Muscle layer of duodenum (tissue), 2 donors: ENCODE data around the gene C4orf50.

Experiments
- H3K27ac ChIP-seq: one replicate; pipeline ENCODE4 v1.7.0; 2013; ENCODE audit warnings: mild to moderate bottlenecking, low read length
- H3K27me3 ChIP-seq: one replicate; pipeline ENCODE4 v1.7.0; 2013; ENCODE audit warnings: low read depth, mild to moderate bottlenecking, control low read depth, low read length
- H3K36me3 ChIP-seq, 2 donors: one replicate each; pipeline ENCODE4 v1.7.0; 2013; ENCODE audit warnings: low read length in 2 of 2, control low read depth in 1 of 2, mild to moderate bottlenecking in 1 of 2; ENCODE audit not compliant: insufficient read depth in 2 of 2, control insufficient read depth in 1 of 2
- H3K4me1 ChIP-seq, 2 donors: one replicate each; pipeline ENCODE4 v1.7.0; 2013; ENCODE audit warnings: low read length in 2 of 2, mild to moderate bottlenecking in 2 of 2, control low read depth in 1 of 2, moderate library complexity in 1 of 2; ENCODE audit not compliant: insufficient read depth in 2 of 2, control insufficient read depth in 1 of 2
- H3K4me3 ChIP-seq, 2 donors: one replicate each; pipeline ENCODE4 v1.7.0; 2013; ENCODE audit warnings: low read length in 2 of 2, low read depth in 1 of 2, mild to moderate bottlenecking in 1 of 2
- H3K9me3 ChIP-seq, 2 donors: one replicate each; pipeline ENCODE4 v1.7.0; 2013; ENCODE audit warnings: low read length in 2 of 2, control low read depth in 1 of 2, mild to moderate bottlenecking in 1 of 2; ENCODE audit not compliant: control insufficient read depth in 1 of 2
- donor health status: healthy.

C4orf50 gene

GRCh38 chr4:5912614-5913019 lies 105.6 kb downstream of the C4orf50 start:
- peaks cover 4 to 10% of the 10 kb centered on the region in 2 donors for H3K9me3 ChIP-seq
- H3K4me1 ChIP-seq = no peaks in the 10 kb centered on the region
- H3K4me3 ChIP-seq = no peak overlapping the region
- H3K27ac ChIP-seq = no peak overlapping the region
- no peaks in the 10 kb centered on the region for H3K27me3 ChIP-seq
- H3K36me3 ChIP-seq = no peaks in the 10 kb centered on the region

DNA sequence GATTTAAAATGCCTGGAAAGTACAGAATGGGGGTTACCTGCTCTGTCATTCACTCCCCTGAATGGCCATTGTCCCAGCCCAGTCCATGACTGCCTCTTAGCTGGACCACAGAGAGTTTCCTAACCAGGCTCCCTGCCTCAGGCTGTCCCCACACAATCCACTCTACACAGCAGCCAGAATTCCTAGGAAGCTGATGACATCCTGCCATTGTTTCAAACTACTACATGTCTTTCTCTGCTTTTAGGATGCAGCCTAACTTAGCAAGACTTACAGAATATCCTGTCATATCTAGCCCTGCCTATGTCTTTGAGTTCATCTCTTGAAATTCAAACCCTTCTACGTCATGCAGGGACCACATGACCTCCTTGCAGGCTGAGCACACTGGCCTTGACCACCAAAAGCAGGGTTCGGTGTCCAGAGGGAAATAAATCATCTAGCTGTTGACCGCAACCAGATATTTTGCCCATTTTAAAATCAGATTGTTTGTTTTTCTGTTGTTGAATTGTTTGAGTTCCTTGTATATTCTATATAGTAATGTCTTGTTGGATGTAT lies 109.3 kb downstream of the C4orf50 start:
- H3K27me3 ChIP-seq = no peaks in the 10 kb centered on the region
- H3K36me3 ChIP-seq = no peaks in the 10 kb centered on the region
- no peak overlapping the region for H3K27ac ChIP-seq
- H3K4me1 ChIP-seq = no peaks in the 10 kb centered on the region
- H3K4me3 ChIP-seq = no peak overlapping the region
- H3K9me3 ChIP-seq = peaks cover 7 to 8% of the 10 kb centered on the region in 2 donors

- Histone ChIP-seq H3K4me3 (no peak overlapping the region), H3K36me3 (no peaks in the 10 kb centered on the region), H3K27me3 (no peaks in the 10 kb centered on the region), H3K9me3 (peaks cover 7 to 8% of the 10 kb centered on the region in 2 donors), H3K27ac (no peak overlapping the region), H3K4me1 (no peaks in the 10 kb centered on the region)
Observed at GRCh38 chr4:5906191-5906590, 112.0 kb downstream of the C4orf50 start.

- Histone ChIP-seq H3K9me3 (peaks cover 7 to 8% of the 10 kb centered on the region in 2 donors), H3K27ac (no peak overlapping the region), H3K27me3 (no peaks in the 10 kb centered on the region), H3K4me1 (no peaks in the 10 kb centered on the region), H3K36me3 (no peaks in the 10 kb centered on the region), H3K4me3 (no peak overlapping the region)
Observed at GRCh38 chr4:5905714-5906113, 112.5 kb downstream of the C4orf50 start.

DNA sequence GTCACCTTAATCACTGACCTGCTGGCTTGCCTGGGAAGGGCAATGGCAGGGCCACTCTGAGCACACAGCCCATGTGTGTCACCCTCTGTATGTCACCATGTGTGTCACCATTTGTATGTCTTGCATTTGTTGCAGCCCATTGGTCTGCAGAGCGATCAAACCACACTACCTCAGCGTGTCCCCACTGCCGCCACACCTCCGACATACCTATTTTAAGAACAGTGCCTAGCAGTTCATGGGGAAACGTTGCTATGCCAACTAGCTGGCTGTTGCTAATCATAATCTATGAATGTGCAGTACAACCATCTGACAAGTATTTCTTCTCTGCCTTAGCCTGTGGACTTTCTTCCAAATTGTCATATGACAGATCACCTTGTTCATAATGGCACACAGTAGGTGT lies 117.4 kb downstream of the C4orf50 start:
- H3K9me3 ChIP-seq = peaks cover 0 to 5% of the 10 kb centered on the region in 2 donors
- H3K27ac ChIP-seq = no peak overlapping the region
- H3K4me3 ChIP-seq = no peak overlapping the region
- no peaks in the 10 kb centered on the region for H3K4me1 ChIP-seq
- H3K27me3 ChIP-seq = no peaks in the 10 kb centered on the region
- no peaks in the 10 kb centered on the region for H3K36me3 ChIP-seq

DNA sequence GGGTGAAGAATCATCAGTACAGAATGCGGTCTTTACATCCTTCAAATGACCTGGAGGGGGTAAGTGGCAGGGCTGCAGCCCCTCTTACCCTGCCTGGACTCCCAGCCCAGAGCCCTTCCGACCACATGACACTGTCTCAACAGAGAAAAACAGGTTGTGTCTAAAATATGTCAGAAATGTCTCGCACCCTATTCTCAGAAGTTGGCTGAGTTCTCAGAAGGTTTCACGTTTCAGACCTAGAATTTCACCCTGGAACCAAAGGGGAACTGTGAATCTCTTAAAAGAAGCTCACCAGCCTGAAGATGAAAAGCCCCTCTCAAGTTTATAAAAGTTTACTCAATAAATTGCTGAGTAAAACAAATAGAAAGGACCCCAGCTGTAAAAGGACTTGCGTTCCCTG lies 118.3 kb downstream of the C4orf50 start:
- H3K27me3 ChIP-seq = no peaks in the 10 kb centered on the region
- H3K4me1 ChIP-seq = no peaks in the 10 kb centered on the region
- no peaks in the 10 kb centered on the region for H3K36me3 ChIP-seq
- peaks cover 0 to 5% of the 10 kb centered on the region in 2 donors for H3K9me3 ChIP-seq
- H3K27ac ChIP-seq = no peak overlapping the region
- no peak overlapping the region for H3K4me3 ChIP-seq

DNA sequence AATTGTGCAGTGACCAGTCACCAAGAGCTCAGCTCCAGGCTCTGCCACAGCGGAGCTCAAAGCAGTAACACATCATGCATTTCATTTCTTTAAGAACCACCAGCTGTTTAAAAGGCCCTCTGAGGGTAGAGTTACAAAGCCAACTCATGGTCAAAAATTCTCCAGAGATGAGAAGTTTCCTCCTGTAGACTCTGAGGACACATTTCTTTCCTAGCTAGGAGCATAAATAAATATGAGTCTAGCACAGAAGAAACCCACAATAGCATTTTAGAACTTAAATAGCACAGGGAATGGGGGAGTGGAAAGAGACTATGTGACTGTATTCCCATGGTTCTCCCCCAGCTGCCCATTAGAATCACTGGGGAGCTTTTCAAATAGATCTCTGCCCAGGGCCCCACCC lies 118.8 kb downstream of the C4orf50 start:
- Histone ChIP-seq H3K4me3 (no peak overlapping the region), H3K27me3 (peaks cover 4% of the 10 kb centered on the region), H3K9me3 (peaks cover 0 to 5% of the 10 kb centered on the region in 2 donors), H3K27ac (no peak overlapping the region), H3K36me3 (no peaks in the 10 kb centered on the region), H3K4me1 (no peaks in the 10 kb centered on the region)

DNA sequence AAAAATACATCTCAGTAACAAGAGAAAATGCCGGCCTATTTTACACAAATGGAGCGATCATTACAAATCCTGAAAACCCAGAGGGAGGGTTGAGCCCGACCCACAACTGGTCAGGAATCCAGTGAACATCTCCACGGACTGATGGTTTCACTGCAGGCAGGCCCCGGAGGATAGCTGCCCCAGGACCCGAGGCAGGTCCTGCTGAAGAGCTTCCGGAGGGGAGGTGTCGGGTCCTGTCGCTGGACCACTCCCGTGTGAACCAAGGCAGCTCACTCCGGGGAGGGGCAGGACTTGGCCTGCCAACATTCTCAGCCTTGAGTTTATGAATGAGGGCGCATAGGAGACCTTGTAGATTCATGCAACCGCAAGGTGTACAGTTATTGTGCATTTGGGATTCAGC lies 120.6 kb downstream of the C4orf50 start:
- Histone ChIP-seq H3K36me3 (no peaks in the 10 kb centered on the region), H3K27ac (no peak overlapping the region), H3K4me1 (no peaks in the 10 kb centered on the region), H3K9me3 (peaks cover 0 to 5% of the 10 kb centered on the region in 2 donors), H3K4me3 (no peak overlapping the region), H3K27me3 (peaks cover 15% of the 10 kb centered on the region)

- peaks cover 34% of the 10 kb centered on the region for H3K27me3 ChIP-seq
Observed at GRCh38 chr4:5895287-5895686, 122.9 kb downstream of the C4orf50 start.

DNA sequence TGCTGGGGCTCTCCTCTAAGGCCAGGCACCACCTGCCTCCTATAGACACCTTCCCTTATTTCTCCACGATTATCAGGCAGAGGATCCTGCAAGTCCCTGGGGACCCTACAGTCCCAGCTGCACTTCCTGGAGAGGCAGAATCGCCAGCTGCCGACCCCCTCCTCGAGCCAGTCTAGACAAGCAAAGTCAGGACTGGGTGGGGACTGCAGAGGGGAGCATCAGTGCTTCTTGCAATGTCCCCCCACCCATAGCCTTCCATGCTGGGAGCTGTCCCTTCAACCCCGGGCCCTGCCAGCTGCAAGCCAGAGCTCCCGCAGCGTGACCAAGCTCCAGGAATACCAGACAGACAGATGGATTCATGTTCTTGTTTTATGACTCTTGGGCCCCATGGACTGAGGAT lies 124.0 kb downstream of the C4orf50 start:
- H3K36me3 ChIP-seq = no peaks in the 10 kb centered on the region
- no peak overlapping the region for H3K27ac ChIP-seq
- H3K9me3 ChIP-seq = peaks cover 0 to 5% of the 10 kb centered on the region in 2 donors
- H3K27me3 ChIP-seq = peaks cover 44% of the 10 kb centered on the region
- no peak overlapping the region for H3K4me3 ChIP-seq
- peaks cover 0 to 21% of the 10 kb centered on the region in 2 donors for H3K4me1 ChIP-seq

More at GRCh38 chr4:5895287-5895686, 122.9 kb downstream of the C4orf50 start:
- Histone ChIP-seq H3K4me1 (peaks cover 0 to 16% of the 10 kb centered on the region in 2 donors), H3K9me3 (peaks cover 0 to 5% of the 10 kb centered on the region in 2 donors), H3K27ac (no peak overlapping the region), H3K36me3 (no peaks in the 10 kb centered on the region), H3K4me3 (no peak overlapping the region)

DNA sequence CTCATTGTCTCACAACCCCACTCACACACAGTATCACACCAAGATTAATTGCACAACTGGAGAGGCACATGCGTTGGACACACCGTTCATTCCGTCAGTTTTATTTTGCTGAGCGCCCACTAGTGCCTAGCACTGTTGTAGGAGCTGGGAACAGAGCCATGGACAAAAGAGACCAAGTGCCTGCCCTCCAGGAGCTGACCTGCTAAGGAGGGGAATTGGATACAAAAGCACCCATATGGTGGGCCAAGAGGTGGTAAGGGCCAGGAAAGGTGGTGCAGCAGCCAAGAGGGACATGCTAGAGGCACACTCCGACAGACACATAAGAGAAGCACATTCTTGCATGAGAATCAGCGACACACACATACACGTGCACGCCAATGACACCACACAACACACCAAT lies 124.6 kb downstream of the C4orf50 start:
- H3K27ac ChIP-seq = no peak overlapping the region
- peaks cover 50% of the 10 kb centered on the region for H3K27me3 ChIP-seq
- peaks cover 0 to 28% of the 10 kb centered on the region in 2 donors for H3K4me1 ChIP-seq
- no peaks in the 10 kb centered on the region for H3K36me3 ChIP-seq
- peaks cover 0 to 5% of the 10 kb centered on the region in 2 donors for H3K9me3 ChIP-seq
- H3K4me3 ChIP-seq = no peak overlapping the region

DNA sequence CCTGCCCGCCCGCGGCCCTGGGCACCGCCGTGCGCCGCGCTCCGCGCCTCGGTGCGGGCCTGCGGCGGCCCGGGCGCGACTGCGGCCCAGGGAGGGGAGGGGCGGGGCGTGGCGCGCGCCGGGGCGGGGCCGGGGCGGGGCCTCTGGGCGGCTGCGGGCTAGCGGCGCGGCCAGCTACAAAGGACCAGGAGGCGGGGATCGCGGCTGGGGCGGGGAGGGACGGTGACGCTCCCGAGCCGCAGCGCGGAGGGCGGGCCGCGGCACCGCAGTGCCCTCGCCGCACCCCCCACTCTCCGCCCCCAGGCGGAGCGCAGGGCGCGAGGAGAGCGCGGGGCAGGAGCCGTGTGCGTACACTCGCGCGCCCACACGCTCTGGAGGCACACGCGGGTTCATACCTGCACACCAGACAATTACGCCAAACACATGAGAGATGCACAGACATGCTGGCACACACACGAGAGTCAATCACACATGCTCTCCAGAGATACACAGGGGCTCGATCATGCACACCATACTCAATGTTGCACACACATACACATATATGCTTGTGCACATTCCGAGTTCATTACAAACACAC lies 125.1 kb downstream of the C4orf50 start, which contains the start of gene CRMP1:
Gene CRMP1, minus strand, starts transcription at position 83 of the 577 bp plus-strand sequence. CDS start 117 bp downstream, outside the sequence.
- Histone ChIP-seq H3K27ac (no peak within 1 kb of the TSS), H3K4me3 (no peak within 1 kb of the TSS), H3K36me3 (no peaks in the 10 kb centered on the region), H3K9me3 (peaks cover 0 to 5% of the 10 kb centered on the region in 2 donors), H3K4me1 (peaks cover 0 to 31% of the 10 kb centered on the region in 2 donors), H3K27me3 (peaks cover 50% of the 10 kb centered on the region)
